ENCODE results near the gene F2RL3.
"Not testable (repeated sequence)": the region's sequence is repeated elsewhere in the genome, so short reads cannot be mapped to it uniquely, and the experiment has no call there.

F2RL3 gene

DNA sequence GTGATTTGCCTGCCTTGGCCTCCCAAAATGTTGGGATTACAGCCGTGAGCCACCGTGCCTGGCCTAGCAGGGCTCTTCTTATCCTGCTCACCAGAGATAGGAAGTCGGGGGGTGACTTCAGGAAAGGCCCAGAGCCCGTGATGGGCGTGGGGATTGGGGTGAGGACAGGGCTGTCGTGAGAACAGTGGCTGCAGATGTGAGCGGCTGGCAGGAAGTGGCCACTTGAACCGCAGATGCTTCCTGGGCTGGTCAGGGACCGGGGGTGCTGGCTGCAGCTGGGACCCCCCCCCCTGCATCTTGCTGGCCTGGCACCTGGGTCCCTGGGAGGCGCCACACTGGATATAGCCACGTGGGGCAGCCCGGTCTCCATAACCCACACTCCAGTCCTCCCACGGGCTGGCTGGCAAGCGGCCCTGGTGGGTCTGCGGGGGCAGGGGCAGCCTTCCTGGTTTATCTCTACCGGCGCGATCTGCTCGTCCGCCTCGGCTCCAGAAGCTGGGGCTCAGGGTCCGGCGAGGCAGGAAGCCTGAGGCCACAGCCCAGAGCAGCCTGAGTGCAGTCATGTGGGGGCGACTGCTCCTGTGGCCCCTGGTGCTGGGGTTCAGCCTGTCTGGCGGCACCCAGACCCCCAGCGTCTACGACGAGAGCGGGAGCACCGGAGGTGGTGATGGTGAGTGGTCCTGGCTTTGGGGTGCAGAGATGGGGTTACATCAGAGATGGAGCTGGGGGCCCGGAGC, at the start of gene F2RL3:
Gene F2RL3 (plus strand): TSS at position 371 of the 737 bp plus-strand sequence. CDS start 191 bp downstream, at position 562.
- no peak for DNase-seq

DNA sequence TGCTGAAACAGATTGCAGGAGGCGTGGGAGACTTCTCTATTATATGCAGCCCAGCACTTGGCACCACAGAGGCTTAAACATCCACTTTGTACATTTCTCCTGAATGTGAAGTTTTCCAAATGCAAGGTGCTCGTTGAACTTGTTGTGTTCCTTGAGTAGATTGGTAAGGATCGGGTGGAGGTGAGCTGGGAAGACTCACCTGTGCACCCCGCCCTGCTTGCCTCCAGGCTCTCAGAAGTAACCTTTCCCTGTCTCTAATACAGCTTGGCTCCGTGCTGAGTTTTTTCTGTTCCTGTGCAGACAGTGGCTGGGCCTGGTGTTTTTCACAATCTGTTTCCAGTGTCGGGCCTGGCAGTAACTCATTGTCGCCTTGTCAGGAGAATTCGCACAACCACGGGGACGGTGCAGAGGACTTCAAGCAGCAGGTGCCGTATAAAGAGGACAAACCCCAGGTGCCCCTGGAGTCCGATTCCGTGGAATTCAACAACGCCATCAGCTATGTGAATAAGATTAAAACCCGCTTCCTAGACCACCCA, 47.3 kb upstream of the F2RL3 start:
- no peak for DNase-seq

DNA sequence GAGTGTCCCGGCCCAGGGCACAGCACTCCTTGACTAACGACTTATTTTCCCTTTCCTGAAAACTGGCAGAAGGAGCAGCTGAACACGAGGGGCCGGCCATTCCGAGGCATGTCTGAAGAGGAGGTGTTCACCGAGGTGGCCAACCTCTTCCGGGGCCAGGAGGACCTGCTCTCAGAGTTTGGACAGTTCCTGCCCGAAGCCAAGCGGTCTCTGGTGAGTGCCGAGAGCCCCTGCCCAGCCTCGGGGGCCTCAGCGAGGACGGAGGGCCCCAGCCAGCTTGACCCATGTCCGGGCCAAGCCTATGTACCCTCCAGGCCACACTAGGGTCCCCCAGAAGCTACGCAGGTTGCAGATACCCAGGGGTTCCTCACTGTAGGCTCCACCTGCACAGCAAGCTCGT, 41.9 kb upstream of the F2RL3 start:
- no peak for DNase-seq

DNA sequence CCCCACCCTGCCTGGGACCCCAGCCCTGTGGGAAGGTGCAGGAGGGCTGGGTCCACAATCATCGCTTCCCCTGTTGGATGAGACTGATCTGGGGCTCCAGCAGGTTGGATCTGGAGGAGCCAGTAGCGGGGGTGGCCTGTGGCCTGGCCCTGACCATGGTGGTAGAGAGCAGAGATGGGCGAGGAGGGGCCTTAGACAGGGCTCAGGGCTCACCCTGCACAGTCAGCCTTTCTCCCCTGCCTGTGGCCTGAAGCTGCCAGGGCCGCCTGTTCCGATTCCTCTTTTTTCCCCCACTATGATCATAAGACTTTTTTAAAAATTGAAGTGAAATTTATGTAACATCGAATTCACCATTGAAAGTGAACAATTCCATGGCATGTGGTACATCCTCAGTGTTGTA, 41.4 kb upstream of the F2RL3 start:
- no peak for DNase-seq

DNA sequence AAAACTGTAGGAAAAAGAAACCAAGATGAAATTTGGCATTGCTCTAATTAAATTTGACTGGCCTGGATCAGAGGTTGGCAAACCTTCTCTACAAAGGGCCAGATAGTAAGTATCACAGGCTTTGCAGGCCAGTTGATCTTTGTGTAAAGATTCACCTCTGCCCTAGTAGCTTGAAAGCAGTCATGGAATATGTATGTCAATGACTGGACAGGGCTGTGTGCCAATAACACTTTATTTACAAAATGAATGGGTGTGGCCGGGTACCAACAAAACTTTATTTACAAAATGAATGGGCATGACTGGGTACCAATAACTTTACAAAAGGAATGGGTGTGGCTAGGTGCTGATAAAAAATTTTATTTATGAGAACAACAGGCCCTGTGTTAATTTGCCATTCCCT, 39.6 kb upstream of the F2RL3 start:
- DNase-seq = no peak

DNA sequence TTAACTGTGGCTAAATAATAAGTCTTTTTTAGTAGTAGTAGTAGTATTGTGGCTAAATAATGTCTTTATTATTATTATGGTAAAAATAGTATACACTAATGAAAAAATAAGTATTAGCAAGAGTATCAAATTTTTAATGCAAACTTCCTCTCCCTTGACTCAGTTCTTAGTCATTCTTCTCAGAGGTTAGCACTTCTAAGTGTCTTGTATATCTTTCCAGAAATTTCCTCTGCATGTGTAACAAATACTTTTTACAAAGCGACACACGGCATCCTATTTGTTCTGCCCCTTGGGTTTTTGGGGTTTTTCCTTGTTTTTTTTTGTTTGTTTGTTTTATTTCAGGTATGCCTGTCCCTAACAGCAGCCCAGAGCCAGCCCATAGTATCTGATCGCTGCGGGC, 38.7 kb upstream of the F2RL3 start:
- no peak for DNase-seq

DNA sequence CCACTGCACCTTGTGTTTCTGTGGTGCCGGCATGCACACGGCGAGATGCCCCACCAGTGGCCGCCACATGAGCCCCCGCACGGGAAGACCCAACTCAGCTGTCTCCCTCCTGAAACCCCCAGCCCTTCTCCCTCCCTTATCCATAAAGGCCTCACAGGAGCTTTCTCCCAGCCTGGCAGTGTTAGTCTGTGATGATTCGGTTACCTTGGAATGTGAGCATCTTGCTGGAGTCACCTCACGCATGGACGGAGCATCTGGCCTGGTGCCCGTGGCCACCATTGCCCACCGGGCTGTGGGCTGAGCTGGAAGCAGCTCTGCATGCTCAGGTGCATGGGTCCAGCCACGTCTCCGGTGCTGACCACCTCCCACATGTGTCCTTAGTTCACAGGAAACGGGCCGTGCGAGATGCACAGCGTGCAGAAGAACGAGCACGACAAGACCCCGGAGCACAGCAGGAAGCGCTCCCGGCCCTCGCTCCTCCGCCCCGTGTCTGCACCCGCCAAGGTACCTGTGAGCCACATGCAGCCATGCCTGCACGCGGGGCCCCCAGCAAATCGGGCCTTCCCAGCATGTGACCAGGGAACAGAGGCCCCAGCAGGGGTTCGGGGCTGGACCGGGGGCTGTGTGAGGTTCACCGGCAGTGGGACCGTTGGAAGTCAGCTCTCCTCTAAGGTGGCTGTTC, 37.6 kb upstream of the F2RL3 start:
- no peak for DNase-seq

DNA sequence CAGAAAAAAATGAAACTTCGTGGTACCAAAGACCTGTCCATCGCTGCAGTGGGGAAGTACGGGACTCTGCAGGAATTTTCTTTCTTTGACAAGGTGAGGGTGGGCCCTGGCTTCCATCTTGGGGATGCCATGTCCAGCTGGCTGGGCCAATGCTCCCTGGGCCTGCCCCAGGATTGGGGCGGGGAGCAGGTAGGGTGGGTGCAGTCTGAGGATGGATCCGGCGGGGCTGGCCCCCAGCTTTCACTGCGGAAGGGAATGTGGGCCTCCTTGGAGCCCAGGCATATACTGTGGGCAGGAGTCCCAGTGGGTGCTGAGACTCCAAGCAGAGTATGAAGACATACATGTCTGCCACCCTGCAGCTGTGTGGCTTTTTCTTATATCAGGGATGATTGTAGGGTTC, 35.7 kb upstream of the F2RL3 start:
- no peak for DNase-seq

DNA sequence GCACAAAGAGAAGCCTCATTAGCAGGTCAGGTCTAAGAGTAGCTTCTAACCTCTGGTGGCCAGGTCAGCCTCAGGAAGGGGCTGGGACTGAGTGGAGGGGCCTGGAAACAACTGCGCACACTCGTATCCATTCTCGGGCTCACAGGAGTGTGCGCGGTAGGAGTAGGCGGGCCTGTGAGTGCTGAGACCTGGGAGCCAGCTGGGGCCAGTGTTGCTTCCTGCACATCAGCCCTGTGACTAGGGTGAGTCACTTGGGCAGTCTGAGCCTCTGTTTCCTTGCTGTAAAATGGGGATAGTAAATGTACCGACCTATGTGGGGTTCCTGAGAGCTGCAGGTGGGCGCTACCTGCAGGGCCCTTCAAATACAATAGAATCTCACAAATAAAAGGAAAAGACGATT, 32.7 kb upstream of the F2RL3 start:
- DNase-seq = no peak

DNA sequence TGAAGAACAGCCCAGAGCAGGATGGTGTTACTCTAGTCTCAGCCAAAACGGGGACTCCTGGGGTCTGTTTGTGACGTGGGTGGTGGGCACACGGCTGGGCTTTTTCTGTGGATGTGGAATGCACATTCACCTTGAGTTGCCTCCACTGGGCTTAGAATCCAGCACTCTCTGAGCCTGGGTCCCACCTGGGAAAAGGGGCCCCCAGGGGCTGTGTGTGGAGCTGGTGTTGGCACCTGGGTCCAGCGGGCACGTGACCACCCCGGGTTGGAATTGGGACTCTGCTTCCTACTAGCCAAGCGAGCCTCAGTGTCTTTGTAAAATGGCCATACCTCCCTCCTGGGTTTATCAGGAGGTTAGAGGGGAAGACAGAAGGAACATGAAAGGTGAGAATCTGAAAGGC, 29.2 kb upstream of the F2RL3 start:
- no peak for DNase-seq

DNA sequence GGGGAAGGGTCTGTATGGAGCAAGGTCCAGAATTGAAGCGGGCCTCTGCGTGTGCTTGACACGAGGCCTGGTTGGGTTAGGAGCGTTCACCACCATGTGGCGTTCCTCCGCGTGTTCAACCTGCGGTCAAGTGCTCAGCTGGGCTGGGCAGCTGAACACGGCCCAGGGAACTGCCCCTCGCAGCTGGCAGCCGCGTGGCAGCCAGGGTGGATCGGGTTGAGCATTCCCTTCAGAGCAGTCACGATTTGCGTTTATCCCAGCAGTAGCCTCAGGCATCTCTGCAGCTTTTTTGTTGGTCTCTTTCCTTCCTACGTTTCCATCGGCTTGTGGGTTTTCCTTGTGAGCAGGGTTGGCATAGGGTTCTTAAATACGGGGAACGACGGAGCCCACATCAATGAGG, 28.7 kb upstream of the F2RL3 start:
- no peak for DNase-seq

DNA sequence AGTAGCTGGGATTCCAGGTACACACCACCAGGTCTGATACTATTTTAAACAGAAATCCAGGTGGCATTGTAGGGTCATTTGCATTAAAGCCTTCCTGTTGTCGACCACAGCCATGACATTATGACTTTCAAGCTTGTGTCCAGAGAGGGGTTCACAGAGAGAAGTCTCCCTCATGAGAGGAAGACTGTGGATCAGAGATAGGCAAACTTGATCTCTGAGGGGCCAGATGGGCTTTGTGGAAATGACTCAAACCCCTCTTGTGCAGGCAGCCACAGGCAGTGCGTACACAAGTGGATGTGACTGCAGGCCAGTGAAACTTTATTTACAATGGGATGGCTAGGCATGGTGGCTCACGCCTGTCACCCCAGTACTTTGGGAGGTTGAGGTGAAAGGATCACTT, 27.8 kb upstream of the F2RL3 start:
- no peak for DNase-seq

DNA sequence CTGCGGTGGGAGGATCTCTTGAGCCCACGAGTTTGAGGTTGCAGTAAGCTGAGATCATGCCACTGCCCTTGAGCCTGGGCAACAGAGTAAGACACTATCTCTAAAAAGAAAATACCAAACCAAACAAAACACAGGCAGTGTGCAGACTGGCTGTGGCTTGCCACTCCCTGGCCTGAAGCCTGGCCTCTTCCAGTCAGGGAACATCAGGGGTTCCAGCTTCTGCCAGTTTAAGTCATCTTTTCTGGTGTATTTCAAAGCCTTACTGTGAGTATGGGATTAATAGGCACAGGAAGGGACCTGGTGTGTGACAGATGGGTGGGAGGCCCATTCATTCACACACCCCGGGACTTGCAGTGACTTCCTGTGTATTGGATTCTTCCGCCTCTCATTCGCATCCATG, 27.0 kb upstream of the F2RL3 start:
- no peak for DNase-seq

DNA sequence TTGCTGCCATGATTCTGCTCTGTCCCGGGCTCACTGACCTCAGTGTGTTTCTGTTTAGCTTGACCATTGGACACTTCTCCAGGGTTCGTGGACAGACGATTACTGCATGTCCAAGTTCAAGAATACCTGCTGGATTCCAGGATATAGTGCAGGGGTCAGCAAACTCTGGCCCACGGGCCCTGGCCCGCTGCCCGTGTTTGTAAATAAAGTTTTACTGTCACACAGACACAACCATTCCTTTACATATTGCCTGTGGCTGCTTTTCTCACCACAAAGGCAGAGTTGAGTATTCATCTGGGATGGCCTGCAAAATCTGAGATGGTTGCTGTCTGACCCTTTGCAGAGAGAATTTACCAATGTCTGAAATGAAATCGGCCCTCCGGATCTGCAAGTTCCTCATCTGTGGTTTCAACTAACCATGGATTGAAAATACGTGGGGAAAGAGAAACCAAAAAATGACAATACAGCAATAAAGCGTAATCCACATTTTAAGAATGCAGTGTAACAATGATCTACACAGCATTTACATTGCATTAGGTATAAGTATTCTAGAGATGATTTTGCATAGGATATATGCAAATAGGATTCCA, 25.9 kb upstream of the F2RL3 start:
- no peak for DNase-seq

DNA sequence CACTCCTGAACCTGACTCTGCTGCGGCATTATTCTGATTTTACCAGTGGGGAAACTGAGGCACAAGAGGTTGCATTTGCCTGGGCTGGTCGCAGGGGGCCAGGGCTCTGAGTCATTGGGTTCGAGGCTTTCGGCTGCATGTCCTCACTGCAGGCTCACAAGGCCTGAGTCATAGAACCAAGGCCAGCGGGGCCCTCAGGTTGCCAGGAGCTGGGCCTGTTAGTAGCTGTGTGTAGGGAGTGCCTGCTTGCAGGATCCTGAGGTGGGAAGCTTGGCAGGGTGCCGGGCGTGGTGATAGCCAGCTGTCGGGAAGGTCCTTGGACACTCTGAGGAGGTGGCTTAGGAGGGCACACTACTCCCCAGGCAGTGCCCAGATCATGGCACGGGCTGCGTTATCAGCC, 21.6 kb upstream of the F2RL3 start:
- no peak for DNase-seq

DNA sequence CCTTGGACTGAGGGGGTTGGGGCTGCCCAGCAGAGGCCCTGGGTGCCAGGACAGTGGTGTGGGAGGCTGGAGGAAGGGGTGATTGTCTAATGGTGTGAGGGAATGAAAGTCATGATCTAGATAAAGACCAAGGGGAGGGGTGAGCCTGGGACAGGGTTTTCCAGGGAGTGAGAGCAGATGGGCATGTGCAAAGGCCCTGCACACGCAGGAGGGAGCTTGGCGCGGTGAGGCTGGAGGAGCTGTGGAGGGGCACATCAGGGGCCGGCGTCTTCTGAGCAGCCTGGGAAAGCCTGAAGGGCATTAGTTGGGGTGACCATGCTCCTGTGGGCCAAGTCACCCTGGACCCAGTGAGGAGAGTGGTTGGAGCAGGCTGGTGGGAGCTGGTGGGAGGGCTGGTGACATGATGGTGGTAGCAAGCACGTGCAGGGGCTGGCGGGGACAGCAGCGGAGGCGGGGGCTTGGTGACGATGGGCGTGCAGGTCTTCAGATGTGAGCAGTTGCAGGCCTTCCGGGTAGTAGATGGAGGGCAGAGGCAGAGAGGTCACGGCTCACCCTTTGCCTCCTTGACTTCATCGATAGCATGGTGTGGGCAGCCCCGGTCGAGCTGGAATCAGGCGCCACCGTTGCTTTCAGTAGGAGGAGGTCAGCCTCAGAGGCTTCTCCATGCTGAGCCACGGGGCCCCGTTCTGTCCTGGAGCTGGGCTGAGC, 20.2 kb upstream of the F2RL3 start:
- no peak for DNase-seq

DNA sequence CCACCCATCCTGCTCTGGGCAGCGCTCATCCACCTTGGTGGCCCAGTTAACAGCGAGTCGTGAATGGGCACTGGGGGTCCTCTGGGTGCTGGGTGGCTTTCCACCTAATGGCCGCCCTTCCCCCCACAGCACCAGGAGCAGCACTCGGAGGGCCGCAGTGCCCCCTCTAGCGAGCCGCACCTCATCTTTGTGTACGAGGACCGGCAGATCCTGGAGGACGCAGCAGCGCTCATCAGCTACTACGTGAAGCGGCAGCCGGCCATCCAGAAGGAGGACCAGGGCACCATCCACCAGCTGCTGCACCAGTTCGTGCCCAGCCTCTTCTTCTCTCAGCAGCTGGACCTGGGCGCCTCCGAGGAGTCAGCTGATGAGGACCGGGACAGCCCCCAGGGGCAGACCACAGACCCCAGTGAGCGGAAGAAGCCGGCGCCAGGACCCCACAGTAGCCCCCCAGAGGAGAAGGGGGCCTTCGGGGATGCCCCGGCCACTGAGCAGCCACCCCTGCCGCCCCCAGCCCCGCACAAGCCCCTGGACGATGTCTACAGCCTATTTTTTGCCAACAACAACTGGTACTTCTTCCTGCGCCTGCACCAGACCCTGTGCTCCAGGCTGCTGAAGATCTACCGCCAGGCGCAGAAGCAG, 19.3 kb upstream of the F2RL3 start:
- no peak for DNase-seq

DNA sequence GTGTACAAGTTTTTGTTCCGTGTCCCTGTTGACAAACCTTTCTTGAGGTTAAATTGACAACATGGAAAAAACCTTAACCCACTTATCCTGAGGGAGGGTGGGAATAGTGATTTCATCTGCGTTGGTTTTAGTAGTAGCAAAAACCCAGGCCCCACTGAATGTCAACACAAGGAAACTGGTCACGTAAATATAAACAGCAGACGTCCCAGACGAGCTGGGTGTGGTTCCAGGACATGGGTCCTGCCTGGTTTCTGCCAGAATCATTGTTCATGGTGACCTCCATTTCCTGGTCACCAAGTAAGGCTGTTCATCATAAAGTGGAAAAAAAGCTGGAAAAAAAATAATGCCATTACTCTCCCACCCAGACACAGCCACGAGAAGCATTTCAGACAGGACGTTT, 16.9 kb upstream of the F2RL3 start:
- no peak for DNase-seq

DNA sequence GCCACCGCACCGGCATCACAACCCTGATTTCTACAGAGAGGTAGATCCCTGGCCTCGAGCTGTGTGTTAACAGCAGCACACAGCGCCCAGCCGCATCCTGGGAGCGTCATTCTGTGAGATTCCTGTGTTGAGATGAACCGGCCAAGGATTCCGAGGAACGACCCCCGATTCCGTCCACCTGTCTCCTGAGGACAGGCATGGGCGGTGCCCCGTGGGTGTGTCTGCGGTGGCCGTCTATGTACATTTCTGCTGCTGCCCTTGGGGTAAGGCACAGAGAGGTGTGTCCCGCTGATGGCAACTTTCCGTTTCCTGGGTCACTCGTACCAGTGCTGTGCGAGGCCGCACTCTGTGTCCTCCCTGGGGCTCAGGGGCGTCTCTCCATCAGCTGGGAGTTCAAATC, 16.1 kb upstream of the F2RL3 start:
- no peak for DNase-seq

DNA sequence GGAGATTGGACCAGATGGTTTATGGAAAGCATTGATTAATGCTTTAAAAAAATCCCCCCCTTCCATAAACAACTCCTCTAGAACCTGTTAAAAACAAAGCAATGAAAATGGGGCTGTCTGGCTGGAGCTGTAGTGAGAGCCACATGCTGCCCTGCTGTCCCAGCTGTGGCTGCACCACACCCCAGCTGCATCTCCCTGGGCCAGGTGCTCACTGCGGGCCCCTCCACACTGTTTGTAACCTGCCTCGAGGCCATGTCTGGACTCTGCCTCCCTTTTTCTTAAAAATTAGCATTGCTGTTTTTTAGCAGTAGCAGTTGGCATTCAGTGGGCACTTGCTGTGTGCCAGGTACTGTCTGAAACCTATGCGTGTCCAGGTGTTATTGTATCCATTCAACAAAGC, 15.2 kb upstream of the F2RL3 start:
- DNase-seq = no peak

DNA sequence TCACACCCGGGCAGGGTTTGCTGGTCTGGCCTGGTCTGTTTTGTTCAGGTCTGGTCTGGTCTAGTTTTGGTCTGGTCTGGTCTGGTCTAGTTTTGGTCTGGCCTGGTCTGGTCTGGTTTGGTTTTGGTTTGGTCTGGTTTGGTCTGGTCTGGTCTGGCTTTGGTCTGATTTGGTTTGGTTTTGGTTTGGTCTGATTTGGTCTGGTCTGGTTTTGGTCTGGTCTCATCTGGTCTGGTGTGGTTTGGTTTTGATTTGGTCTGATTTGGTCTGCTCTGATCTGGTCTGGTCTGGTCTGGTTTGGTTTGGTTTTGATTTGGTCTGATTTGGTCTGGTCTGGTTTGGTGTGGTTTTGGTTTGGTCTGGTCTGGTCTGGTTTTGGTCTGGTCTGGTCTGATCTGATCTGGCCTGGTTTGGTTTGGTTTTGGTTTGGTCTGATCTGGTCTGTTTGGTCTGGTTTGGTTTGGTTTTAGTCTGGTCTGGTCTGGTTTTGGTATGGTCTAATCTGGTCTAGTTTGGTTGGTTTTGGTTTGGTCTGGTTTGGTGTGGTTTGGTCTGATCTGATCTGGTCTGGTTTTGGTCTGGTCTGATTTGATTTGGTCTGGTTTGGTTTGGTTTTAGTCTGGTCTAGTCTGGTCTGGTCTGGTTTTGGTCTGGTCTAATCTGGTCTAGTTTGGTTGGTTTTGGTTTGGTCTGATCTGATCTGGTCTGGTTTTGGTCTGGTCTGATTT, 14.4 kb upstream of the F2RL3 start:
- no peak for DNase-seq

DNA sequence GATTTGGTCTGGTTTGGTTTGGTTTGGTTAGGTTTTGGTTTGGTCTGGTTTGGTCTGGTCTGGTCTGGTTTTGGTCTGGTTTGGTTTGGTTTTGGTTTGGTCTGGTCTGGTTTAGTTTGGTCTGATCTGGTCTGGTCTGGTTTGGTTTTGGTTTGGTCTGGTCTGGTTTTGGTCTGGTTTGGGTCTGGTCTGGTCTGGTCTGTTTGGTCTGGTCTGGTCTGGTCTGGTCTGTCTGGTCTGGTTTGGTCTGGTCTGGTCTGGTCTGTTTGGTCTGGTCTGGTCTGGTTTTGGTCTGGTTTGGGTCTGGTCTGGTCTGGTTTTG, 13.9 kb upstream of the F2RL3 start:
- DNase-seq = not testable (repeated sequence)

All from SIG-M5 (cell line).